ENCODE data around the gene ATP2B2. TPM values are rescaled to one million over a fixed set of nuclear protein-coding genes. Genes with fewer than 3 reads are reported as not detected.

ATP2B2 gene
- total and polyA plus RNA-seq, 2 experiments from 2014 or later = 0.66 to 1.8 TPM

DNA sequence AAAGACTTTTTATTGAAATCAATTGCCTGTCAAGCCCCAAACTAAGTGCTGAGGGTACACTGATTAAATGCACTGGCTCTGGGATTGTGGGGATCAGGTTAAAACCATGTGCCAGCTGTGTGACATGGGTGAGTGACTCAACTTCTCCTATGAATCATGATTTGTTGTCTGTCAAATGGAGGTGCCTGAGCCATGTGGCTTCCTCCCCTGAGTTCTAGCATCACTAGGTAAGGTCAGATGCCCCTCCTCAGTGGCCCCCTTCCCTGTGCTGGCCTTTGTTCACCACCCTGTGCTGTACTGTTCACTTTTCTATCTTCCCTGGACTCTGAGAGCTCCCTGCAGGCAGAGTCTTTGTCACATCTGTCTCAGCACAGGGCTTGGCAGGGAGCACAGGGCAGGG lies 43.6 kb upstream of the ATP2B2 start:
- no peak for DNase-seq (ENCODE audit: low spot score)
- no peak overlapping the region for H3K4me2 ChIP-seq
- no peaks in the 10 kb centered on the region for H3K9me2 ChIP-seq (replicated peaks; ENCODE audit: insufficient read depth)
- H3K36me3 ChIP-seq (replicated peaks; ENCODE audit: insufficient read depth, low read depth) = no peaks in the 10 kb centered on the region
- H3K4me1 ChIP-seq (ENCODE audit: insufficient read depth) = no peaks in the 10 kb centered on the region
- H2AFZ ChIP-seq = no peak overlapping the region
- no peak overlapping the region for H3K27ac ChIP-seq
- H4K20me1 ChIP-seq (ENCODE audit: insufficient read depth, poor library complexity, severe bottlenecking) = no peaks in the 10 kb centered on the region
- no peaks in the 10 kb centered on the region for H3K27me3 ChIP-seq
- H3K4me3 ChIP-seq = no peak overlapping the region
- no peaks in the 10 kb centered on the region for H3K79me2 ChIP-seq
- TF ChIP-seq, protein P1, sequence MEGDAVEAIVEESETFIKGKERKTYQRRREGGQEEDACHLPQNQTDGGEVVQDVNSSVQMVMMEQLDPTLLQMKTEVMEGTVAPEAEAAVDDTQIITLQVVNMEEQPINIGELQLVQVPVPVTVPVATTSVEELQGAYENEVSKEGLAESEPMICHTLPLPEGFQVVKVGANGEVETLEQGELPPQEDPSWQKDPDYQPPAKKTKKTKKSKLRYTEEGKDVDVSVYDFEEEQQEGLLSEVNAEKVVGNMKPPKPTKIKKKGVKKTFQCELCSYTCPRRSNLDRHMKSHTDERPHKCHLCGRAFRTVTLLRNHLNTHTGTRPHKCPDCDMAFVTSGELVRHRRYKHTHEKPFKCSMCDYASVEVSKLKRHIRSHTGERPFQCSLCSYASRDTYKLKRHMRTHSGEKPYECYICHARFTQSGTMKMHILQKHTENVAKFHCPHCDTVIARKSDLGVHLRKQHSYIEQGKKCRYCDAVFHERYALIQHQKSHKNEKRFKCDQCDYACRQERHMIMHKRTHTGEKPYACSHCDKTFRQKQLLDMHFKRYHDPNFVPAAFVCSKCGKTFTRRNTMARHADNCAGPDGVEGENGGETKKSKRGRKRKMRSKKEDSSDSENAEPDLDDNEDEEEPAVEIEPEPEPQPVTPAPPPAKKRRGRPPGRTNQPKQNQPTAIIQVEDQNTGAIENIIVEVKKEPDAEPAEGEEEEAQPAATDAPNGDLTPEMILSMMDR (IDR thresholded peaks at IDR 0.05; ENCODE audit: poor library complexity) = no peak
- TF ChIP-seq EZH2phosphoT487 (IDR thresholded peaks at IDR 0.05; ENCODE audit: low read depth, severe bottlenecking, unreplicated experiment) (no peak), EZH2 (IDR thresholded peaks at IDR 0.05; ENCODE audit: borderline replicate concordance) (no peak)
- H3K9me3 ChIP-seq (ENCODE audit: low read depth) = no peaks in the 10 kb centered on the region

DNA sequence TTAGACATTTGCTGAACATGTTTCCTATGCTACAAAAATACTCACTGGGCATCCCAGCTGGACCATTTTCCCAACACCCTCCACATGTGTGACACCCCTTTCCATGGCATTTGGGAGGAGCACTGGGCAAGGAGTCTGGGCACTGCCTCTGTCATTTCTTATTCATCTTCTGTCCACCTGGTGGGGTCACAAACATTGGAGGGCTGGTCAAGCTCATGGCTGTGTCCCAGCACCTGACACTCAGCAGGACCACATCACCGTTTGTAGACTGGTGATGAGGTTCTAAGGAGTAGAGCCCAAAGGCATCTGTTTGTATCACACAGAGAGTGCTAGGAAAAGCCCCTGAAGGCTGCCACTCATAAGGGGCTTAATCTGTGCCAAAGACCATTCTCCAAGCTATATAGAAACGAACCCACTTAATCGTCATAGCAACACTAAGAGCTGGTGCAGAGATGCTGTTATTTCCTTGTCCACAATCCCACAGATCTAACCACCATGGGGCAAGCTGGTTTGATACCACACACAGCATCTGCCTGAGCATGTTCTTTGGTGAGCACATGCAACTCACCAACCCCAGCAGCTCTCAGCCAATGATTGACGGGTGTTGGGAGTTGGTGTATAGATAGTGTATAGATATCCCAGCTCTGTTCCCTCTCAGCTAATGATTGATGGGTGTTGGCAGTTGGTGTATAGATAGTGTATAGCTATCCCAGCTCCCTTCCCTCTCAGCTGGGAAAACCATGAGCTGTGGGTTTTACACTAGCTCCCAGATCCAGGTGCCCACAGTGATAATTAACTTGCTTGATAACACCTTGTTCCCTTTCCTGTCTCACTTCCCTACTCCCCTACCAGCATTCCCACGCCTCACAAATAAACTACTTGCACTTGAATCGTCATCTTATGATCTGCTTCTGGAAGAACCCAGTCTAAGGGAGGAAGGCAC lies 42.7 kb upstream of the ATP2B2 start:
- H3K9me2 ChIP-seq (replicated peaks; ENCODE audit: insufficient read depth) = no peaks in the 10 kb centered on the region
- no peaks in the 10 kb centered on the region for H3K9me3 ChIP-seq (ENCODE audit: low read depth)
- TF ChIP-seq EZH2phosphoT487 (IDR thresholded peaks at IDR 0.05; ENCODE audit: low read depth, severe bottlenecking, unreplicated experiment) = no peak
- TF ChIP-seq, protein P1 (IDR thresholded peaks at IDR 0.05; ENCODE audit: poor library complexity) = no peak
- TF ChIP-seq EZH2 (IDR thresholded peaks at IDR 0.05; ENCODE audit: borderline replicate concordance) = no peak
- no peaks in the 10 kb centered on the region for H4K20me1 ChIP-seq (ENCODE audit: insufficient read depth, poor library complexity, severe bottlenecking)
- H2AFZ ChIP-seq = no peak overlapping the region
- H3K4me1 ChIP-seq (ENCODE audit: insufficient read depth) = no peaks in the 10 kb centered on the region
- no peak for DNase-seq (ENCODE audit: low spot score)
- H3K79me2 ChIP-seq = no peaks in the 10 kb centered on the region
- H3K36me3 ChIP-seq (replicated peaks; ENCODE audit: insufficient read depth, low read depth) = no peaks in the 10 kb centered on the region
- no peaks in the 10 kb centered on the region for H3K27me3 ChIP-seq
- WGBS (ENCODE audit: low lambda C conversion rate, missing lambda C conversion rate) = 69% methylated on average over 6 of the region's 6 CpGs
- no peak overlapping the region for H3K4me2 ChIP-seq
- H3K4me3 ChIP-seq = no peak overlapping the region
- no peak overlapping the region for H3K27ac ChIP-seq

DNA sequence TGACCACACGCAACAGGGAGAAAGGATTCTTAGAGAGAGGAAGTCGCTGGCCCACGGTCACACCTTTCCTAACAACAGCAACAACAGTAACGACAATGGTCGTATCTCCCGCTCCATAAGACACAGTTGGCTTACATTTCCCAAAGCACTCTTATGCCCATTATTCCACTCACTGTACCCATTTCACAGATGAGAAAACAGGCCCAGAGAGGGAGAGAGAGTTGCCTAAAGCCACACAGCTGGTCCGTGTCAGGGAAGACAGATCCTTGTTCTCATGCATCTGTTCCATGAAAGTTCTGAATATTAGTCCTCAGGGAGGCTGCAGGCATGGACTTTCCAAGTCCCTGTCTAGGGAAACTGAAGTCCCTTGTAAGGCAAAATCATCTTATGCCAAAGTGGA lies 42.0 kb upstream of the ATP2B2 start:
- DNase-seq (ENCODE audit: low spot score) = no peak
- Histone ChIP-seq H4K20me1 (ENCODE audit: insufficient read depth, poor library complexity, severe bottlenecking) (no peaks in the 10 kb centered on the region), H3K9me2 (replicated peaks; ENCODE audit: insufficient read depth) (no peaks in the 10 kb centered on the region), H3K27ac (no peak overlapping the region), H3K9me3 (ENCODE audit: low read depth) (no peaks in the 10 kb centered on the region), H3K79me2 (no peaks in the 10 kb centered on the region), H3K4me3 (no peak overlapping the region), H3K4me1 (ENCODE audit: insufficient read depth) (no peaks in the 10 kb centered on the region), H2AFZ (no peak overlapping the region), H3K36me3 (replicated peaks; ENCODE audit: insufficient read depth, low read depth) (no peaks in the 10 kb centered on the region), H3K27me3 (no peaks in the 10 kb centered on the region), H3K4me2 (no peak overlapping the region)
- 91% methylated on average over 7 of the region's 7 CpGs for WGBS (ENCODE audit: low lambda C conversion rate, missing lambda C conversion rate)
- TF ChIP-seq, protein P1 (IDR thresholded peaks at IDR 0.05; ENCODE audit: poor library complexity) = no peak
